Neural progenitor cell (in vitro differentiated cells): ENCODE data around the gene MAP4K3. TPM values are rescaled to one million over a fixed set of nuclear protein-coding genes. Genes with fewer than 3 reads are reported as not detected.

Source experiments
- DNase-seq: peaks from one replicate; pipeline ENCODE4 v3.0.0-alpha.2; 2016; ENCODE audit warnings: low spot score
- H2AFZ ChIP-seq: fragments of 200-600 bp; sonication (generic); replicated peaks from 2 replicates; pipeline ENCODE4 v1.6.1; 2016; ENCODE audit warnings: antibody characterized with exemption
- H3F3A ChIP-seq: fragments of 200-600 bp; sonication (generic); 2 replicates; pipeline ENCODE4 v1.6.1; 2016; ENCODE audit warnings: antibody characterized with exemption, low read depth
- H3K27ac ChIP-seq: fragments of 200-600 bp; sonication (generic); 2 replicates; pipeline ENCODE4 v1.5.1; 2016; ENCODE audit warnings: mild to moderate bottlenecking
- H3K27me3 ChIP-seq: fragments of 200-600 bp; sonication (generic); 2 replicates; pipeline ENCODE4 v1.6.1; 2016; ENCODE audit warnings: mild to moderate bottlenecking, moderate library complexity
- H3K36me3 ChIP-seq: fragments of 200-600 bp; sonication (generic); 2 replicates; pipeline ENCODE4 v1.5.1; 2016
- H3K4me1 ChIP-seq: fragments of 200-600 bp; sonication (generic); 2 replicates; pipeline ENCODE4 v1.6.1; 2016; ENCODE audit warnings: mixed run types
- H3K4me2 ChIP-seq: fragments of 200-600 bp; sonication (generic); 2 replicates; pipeline ENCODE4 v1.6.1; 2016
- H3K4me3 ChIP-seq: fragments of 200-600 bp; sonication (generic); 2 replicates; pipeline ENCODE4 v1.5.1; 2016
- H3K79me2 ChIP-seq: fragments of 200-600 bp; sonication (generic); 2 replicates; pipeline ENCODE4 v1.6.1; 2016; ENCODE audit warnings: low read depth
- H3K9ac ChIP-seq: fragments of 200-600 bp; sonication (generic); 2 replicates; pipeline ENCODE4 v1.6.1; 2016
- H3K9me3 ChIP-seq: fragments of 200-600 bp; sonication (generic); 2 replicates; pipeline ENCODE4 v1.5.1; 2016; ENCODE audit warnings: low read depth
- H4K20me1 ChIP-seq: fragments of 200-600 bp; sonication (generic); 2 replicates; pipeline ENCODE4 v1.6.1; 2016; ENCODE audit warnings: low read depth
- H3K27ac Mint-ChIP-seq: 3 replicates; pipeline ENCODE4 v1.8.0; 2021; ENCODE audit warnings: mixed read lengths
- H3K27me3 Mint-ChIP-seq: 2 replicates; pipeline ENCODE4 v1.8.0; 2022; ENCODE audit warnings: low read depth, mild to moderate bottlenecking, inconsistent platforms, moderate library complexity, mixed read lengths; ENCODE audit not compliant: insufficient read depth
- H3K36me3 Mint-ChIP-seq: 3 replicates; pipeline ENCODE4 v1.8.0; 2021; ENCODE audit warnings: mixed read lengths
- H3K4me1 Mint-ChIP-seq: 3 replicates; pipeline ENCODE4 v1.8.0; 2021; ENCODE audit warnings: mixed read lengths
- H3K4me3 Mint-ChIP-seq: 3 replicates; pipeline ENCODE4 v1.8.0; 2021; ENCODE audit warnings: mild to moderate bottlenecking, moderate library complexity, mixed read lengths
- H3K9me3 Mint-ChIP-seq: 3 replicates; pipeline ENCODE4 v1.8.0; 2020; ENCODE audit warnings: mixed read lengths
- CTCF ChIP-seq: fragments of 200-600 bp; sonication (generic); IDR thresholded peaks from 2 replicates; pipeline ENCODE4 v1.5.1; 2017; ENCODE audit warnings: antibody characterized with exemption, mild to moderate bottlenecking
- EZH2 ChIP-seq: fragments of 200-600 bp; sonication (generic); IDR thresholded peaks from 2 replicates; pipeline ENCODE4 v1.6.1; 2017; ENCODE audit warnings: antibody characterized with exemption, mild to moderate bottlenecking, moderate library complexity
- EZH2phosphoT487 ChIP-seq: fragments of 200-600 bp; sonication (generic); IDR thresholded peaks from 2 replicates; pipeline ENCODE4 v1.6.1; 2017; ENCODE audit warnings: antibody characterized with exemption
- total RNA-seq: library from RNA; depleted of rRNA; stranded (reverse); fragments of >200 nt; gene quantifications from 2 replicates; pipeline ENCODE4 v1.2.3, GENCODE V29; 2015; ENCODE audit warnings: low replicate concordance

MAP4K3 gene
- total RNA-seq, 1 donor from 2014 or later: 79.5 TPM

DNA sequence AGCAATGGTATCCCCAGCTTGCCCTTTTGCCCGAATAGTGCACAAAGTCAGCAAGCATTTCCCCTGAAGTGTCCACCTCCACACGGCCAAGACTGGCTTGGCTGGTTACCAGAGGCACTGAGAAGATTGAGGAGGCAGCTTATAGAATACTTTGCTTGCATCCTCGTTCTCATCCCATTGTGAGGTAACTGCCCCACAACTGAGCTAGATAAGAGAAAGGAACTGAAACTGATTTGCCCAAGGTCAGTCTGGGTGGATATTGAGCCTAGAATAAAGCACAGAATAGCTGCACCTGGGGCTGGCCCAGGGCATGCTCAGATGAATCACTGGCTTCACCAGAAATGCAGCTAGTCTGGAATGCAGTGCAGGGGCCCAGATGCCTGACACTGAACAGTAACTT is 32.7 kb upstream of the MAP4K3 start:
- no peaks in the 10 kb centered on the region for H3K9me3 ChIP-seq
- H3K4me3 ChIP-seq: no peak overlapping the region
- peaks cover 3% of the 10 kb centered on the region for H3K9me3 Mint-ChIP-seq
- no peaks in the 10 kb centered on the region for H3K36me3 ChIP-seq
- TF ChIP-seq EZH2 (no peak), CTCF (no peak), EZH2phosphoT487 (no peak)
- peaks cover 19% of the 10 kb centered on the region for H3K4me1 ChIP-seq
- no peaks in the 10 kb centered on the region for H4K20me1 ChIP-seq
- H3K27me3 ChIP-seq: no peaks in the 10 kb centered on the region
- H3K4me3 Mint-ChIP-seq: no peak overlapping the region
- H3K79me2 ChIP-seq: no peaks in the 10 kb centered on the region
- peaks cover 1% of the 10 kb centered on the region for H3K36me3 Mint-ChIP-seq
- H3K9ac ChIP-seq: no peak overlapping the region
- no peaks in the 10 kb centered on the region for H3F3A ChIP-seq
- no peak overlapping the region for H3K27ac Mint-ChIP-seq
- peak; percentile 18 for DNase-seq
- H3K4me1 Mint-ChIP-seq: peaks cover 37% of the 10 kb centered on the region
- no peak overlapping the region for H2AFZ ChIP-seq
- peak overlapping the region; percentile 14 for H3K4me2 ChIP-seq
- peaks cover 8% of the 10 kb centered on the region for H3K27me3 Mint-ChIP-seq
- no peak overlapping the region for H3K27ac ChIP-seq

GRCh38 chr2:39468579-39469451 is 31.7 kb upstream of the MAP4K3 start:
- H3K9ac ChIP-seq: no peak overlapping the region
- H3K79me2 ChIP-seq: no peaks in the 10 kb centered on the region
- no peaks in the 10 kb centered on the region for H3F3A ChIP-seq
- H3K36me3 ChIP-seq: no peaks in the 10 kb centered on the region
- no peak for TF ChIP-seq CTCF
- TF ChIP-seq EZH2phosphoT487: no peak
- TF ChIP-seq EZH2: no peak
- H4K20me1 ChIP-seq: no peaks in the 10 kb centered on the region
- no peak overlapping the region for H3K4me3 Mint-ChIP-seq
- no peak overlapping the region for H2AFZ ChIP-seq
- H3K27me3 Mint-ChIP-seq: peaks cover 8% of the 10 kb centered on the region
- H3K36me3 Mint-ChIP-seq: no peaks in the 10 kb centered on the region
- peaks cover 19% of the 10 kb centered on the region for H3K4me1 ChIP-seq
- peaks cover 3% of the 10 kb centered on the region for H3K9me3 Mint-ChIP-seq
- H3K4me3 ChIP-seq: no peak overlapping the region
- H3K27ac ChIP-seq: no peak overlapping the region
- peak overlapping the region; percentile 21 for H3K27ac Mint-ChIP-seq
- H3K9me3 ChIP-seq: no peaks in the 10 kb centered on the region
- no peak for DNase-seq
- H3K27me3 ChIP-seq: no peaks in the 10 kb centered on the region
- peaks cover 37% of the 10 kb centered on the region for H3K4me1 Mint-ChIP-seq
- H3K4me2 ChIP-seq: no peak overlapping the region

DNA sequence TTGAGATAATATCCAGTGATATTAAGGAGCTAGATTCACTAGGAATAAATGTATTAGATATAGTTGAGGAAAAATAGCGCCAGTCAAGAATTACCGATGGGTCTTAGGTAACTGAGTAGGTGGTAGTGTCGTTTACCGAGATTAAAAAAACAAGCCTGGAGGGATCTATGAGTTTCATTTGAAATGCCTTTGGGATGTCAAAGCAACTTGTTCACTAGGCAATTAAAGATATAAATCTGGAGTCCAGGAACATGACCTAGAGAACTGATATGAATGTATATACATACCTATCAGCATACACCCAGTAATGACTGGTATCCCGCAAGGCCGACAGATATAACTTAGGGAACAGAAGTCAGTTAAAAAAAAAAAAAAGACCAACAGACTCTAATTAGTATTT is 29.2 kb upstream of the MAP4K3 start:
- Mint-ChIP-seq H3K4me1 (peaks cover 37% of the 10 kb centered on the region), H3K27me3 (peaks cover 8% of the 10 kb centered on the region), H3K9me3 (peaks cover 3% of the 10 kb centered on the region), H3K4me3 (no peak overlapping the region), H3K36me3 (no peaks in the 10 kb centered on the region), H3K27ac (no peak overlapping the region)
- Histone ChIP-seq H4K20me1 (no peaks in the 10 kb centered on the region), H3K79me2 (no peaks in the 10 kb centered on the region), H3K4me1 (peaks cover 22% of the 10 kb centered on the region), H3K27me3 (no peaks in the 10 kb centered on the region), H2AFZ (no peak overlapping the region), H3K9ac (no peak overlapping the region), H3F3A (peaks cover 6% of the 10 kb centered on the region), H3K4me2 (no peak overlapping the region), H3K36me3 (no peaks in the 10 kb centered on the region), H3K27ac (no peak overlapping the region), H3K9me3 (no peaks in the 10 kb centered on the region), H3K4me3 (no peak overlapping the region)
- DNase-seq: no peak
- TF ChIP-seq CTCF (no peak), EZH2phosphoT487 (no peak), EZH2 (no peak)
